H1 (cell line): ENCODE data around the gene DLL3. TPM values are rescaled to one million over a fixed set of nuclear protein-coding genes. Genes with fewer than 3 reads are reported as not detected.

Experiments used
- CTCF ChIA-PET: fragments of 300-600 bp; sonication (Branson Sonifier 250); formaldehyde crosslinking; loops from one replicate; lab custom pipeline; 2021; ENCODE audit not compliant: partially characterized antibody; lab: Charles Lee
- POLR2A ChIA-PET: fragments of 300-600 bp; sonication (Branson Sonifier 250); formaldehyde crosslinking; loops from one replicate; lab custom pipeline; 2021; ENCODE audit warnings: inconsistent platforms; ENCODE audit not compliant: partially characterized antibody; lab: Charles Lee
- DNase-seq, 2 experiments: peaks; one replicate each; pipeline versions ENCODE4 v3.0.0 to v3.0.0-alpha.2; 2010 to 2022; ENCODE audit warnings: low spot score in 2 of 2, low read depth in 1 of 2, mixed read lengths in 1 of 2
- FAIRE-seq: peaks from 2 replicates; lab custom pipeline; 2011; peaks lifted over from hg19 to GRCh38; lab: Jason Lieb, UNC
- H2AFZ ChIP-seq: 2 replicates; pipeline ENCODE4 v1.8.1; 2012; ENCODE audit warnings: low read length, inconsistent platforms
- H2AK5ac ChIP-seq: 2 replicates; pipeline ENCODE4 v1.6.1; 2013; ENCODE audit warnings: low read depth, low read length
- H2BK120ac ChIP-seq: replicated peaks from 2 replicates; pipeline ENCODE3; 2013; ENCODE audit warnings: low read depth, low read length, inconsistent platforms
- H2BK12ac ChIP-seq: 2 replicates; pipeline ENCODE4 v1.6.1; 2013; ENCODE audit warnings: low read depth, low read length
- H2BK15ac ChIP-seq: 2 replicates; pipeline ENCODE4 v1.6.1; 2013; ENCODE audit warnings: low read length
- H2BK20ac ChIP-seq: 2 replicates; pipeline ENCODE4 v1.6.1; 2013; ENCODE audit warnings: low read length
- H2BK5ac ChIP-seq: 2 replicates; pipeline ENCODE4 v1.6.1; 2013; ENCODE audit warnings: low read depth, low read length
- H3K14ac ChIP-seq: 2 replicates; pipeline ENCODE4 v1.6.1; 2013; ENCODE audit warnings: inconsistent platforms; ENCODE audit not compliant: insufficient read length
- H3K18ac ChIP-seq: 2 replicates; pipeline ENCODE4 v1.6.1; 2013; ENCODE audit warnings: low read length; ENCODE audit errors: extremely low read depth
- H3K23ac ChIP-seq: 2 replicates; pipeline ENCODE4 v1.6.1; 2013; ENCODE audit warnings: inconsistent platforms; ENCODE audit not compliant: insufficient read length
- H3K23me2 ChIP-seq: 2 replicates; pipeline ENCODE4 v1.6.1; 2013; ENCODE audit warnings: low read depth, low read length
- H3K27ac ChIP-seq: 2 replicates; pipeline ENCODE4 v1.6.1; 2011; ENCODE audit warnings: low read depth, low read length, inconsistent platforms
- H3K27me3 ChIP-seq, 4 experiments: replicated peaks in 1 of 4; 1 replicate in 1 of 4; 2 replicates in 3 of 4; pipeline versions ENCODE4 v1.6.1 to v1.8.1; 2011 to 2013; ENCODE audit warnings: low read length in 3 of 4, mild to moderate bottlenecking in 3 of 4, inconsistent platforms in 2 of 4, mixed read lengths in 2 of 4, moderate library complexity in 1 of 4; ENCODE audit not compliant: control insufficient read depth in 3 of 4, insufficient read depth in 3 of 4; ENCODE audit errors: extremely low read depth in 1 of 4
- H3K36me3 ChIP-seq, 4 experiments: 2 replicates each; pipeline versions ENCODE4 v1.6.1 to v1.8.1; 2011 to 2013; ENCODE audit warnings: mild to moderate bottlenecking in 4 of 4, low read length in 3 of 4, moderate library complexity in 2 of 4, control low read depth in 1 of 4, inconsistent platforms in 1 of 4; ENCODE audit not compliant: insufficient read depth in 4 of 4, control insufficient read depth in 2 of 4
- H3K4ac ChIP-seq: replicated peaks from 2 replicates; pipeline ENCODE3; 2013; ENCODE audit warnings: low read length, low read depth, mixed read lengths, inconsistent platforms; ENCODE audit not compliant: insufficient read length
- H3K4me1 ChIP-seq, 4 experiments: replicated peaks in 1 of 4; 1 replicate in 1 of 4; 2 replicates in 3 of 4; pipeline versions ENCODE4 v1.6.1 to v1.8.1; 2011 to 2013; ENCODE audit warnings: low read length in 3 of 4, inconsistent platforms in 2 of 4, mixed read lengths in 1 of 4; ENCODE audit not compliant: insufficient read depth in 4 of 4, control insufficient read depth in 3 of 4
- H3K4me2 ChIP-seq, 2 experiments: 2 replicates each; pipeline versions ENCODE4 v1.6.1 to v1.8.1; 2011 to 2013; ENCODE audit warnings: low read depth in 2 of 2, low read length in 2 of 2, control low read depth in 1 of 2, inconsistent platforms in 1 of 2, mild to moderate bottlenecking in 1 of 2; ENCODE audit not compliant: insufficient read depth in 1 of 2
- H3K4me3 ChIP-seq, 4 experiments: fragments of 200-600, 300-600 bp in 1 of 4; sonication (generic), shearing (Covaris generic), sonication (Bioruptor Twin) in 1 of 4; 2 replicates each; pipeline versions ENCODE4 v1.5.1 to v1.8.1; 2011 to 2016; ENCODE audit warnings: low read length in 4 of 4, low read depth in 3 of 4, control low read depth in 2 of 4, inconsistent platforms in 2 of 4, mild to moderate bottlenecking in 2 of 4, mixed read lengths in 1 of 4, moderate library complexity in 1 of 4; ENCODE audit not compliant: insufficient read depth in 2 of 4; ENCODE audit errors: extremely low read depth in 1 of 4
- H3K56ac ChIP-seq: replicated peaks from 2 replicates; pipeline ENCODE3; 2013; ENCODE audit warnings: low read depth, mild to moderate bottlenecking, mixed read lengths, low read length, inconsistent platforms; ENCODE audit not compliant: insufficient read length
- H3K79me1 ChIP-seq: 2 replicates; pipeline ENCODE4 v1.6.1; 2013; ENCODE audit warnings: low read depth, low read length, control low read depth
- H3K79me2 ChIP-seq, 2 experiments: 2 replicates each; pipeline versions ENCODE4 v1.6.1 to v1.8.1; 2012 to 2013; ENCODE audit warnings: low read length in 2 of 2, mild to moderate bottlenecking in 2 of 2, inconsistent platforms in 1 of 2; ENCODE audit not compliant: insufficient read depth in 2 of 2, control insufficient read depth in 1 of 2
- H3K9ac ChIP-seq, 4 experiments: replicated peaks in 1 of 4; 1 replicate in 1 of 4; 2 replicates in 3 of 4; pipeline versions ENCODE4 v1.6.1 to v1.8.1; 2011 to 2013; ENCODE audit warnings: low read depth in 3 of 4, low read length in 3 of 4, control low read depth in 2 of 4, mild to moderate bottlenecking in 2 of 4, moderate library complexity in 2 of 4, inconsistent platforms in 1 of 4; ENCODE audit errors: extremely low read depth in 1 of 4
- H3K9me3 ChIP-seq, 2 experiments: 2 replicates each; pipeline versions ENCODE4 v1.6.1 to v1.8.1; 2012 to 2013; ENCODE audit warnings: mild to moderate bottlenecking in 2 of 2, moderate library complexity in 2 of 2, control low read depth in 1 of 2, inconsistent platforms in 1 of 2, low read depth in 1 of 2, low read length in 1 of 2, mixed read lengths in 1 of 2; ENCODE audit not compliant: insufficient read depth in 2 of 2
- H4K20me1 ChIP-seq, 2 experiments: replicated peaks in 1 of 2; 2 replicates each; pipeline versions ENCODE3 to v1.8.1; 2011 to 2013; ENCODE audit warnings: inconsistent platforms in 2 of 2, low read length in 2 of 2, mild to moderate bottlenecking in 1 of 2; ENCODE audit not compliant: insufficient read depth in 2 of 2, control insufficient read depth in 1 of 2
- H4K5ac ChIP-seq: 2 replicates; pipeline ENCODE4 v1.6.1; 2013; ENCODE audit warnings: low read length, low read depth, mixed read lengths, inconsistent platforms; ENCODE audit not compliant: insufficient read length
- H4K8ac ChIP-seq: 2 replicates; pipeline ENCODE4 v1.8.0; 2013; ENCODE audit warnings: mild to moderate bottlenecking, moderate library complexity, low read length, inconsistent platforms; ENCODE audit not compliant: insufficient read depth; ENCODE audit errors: extremely low read depth
- H4K91ac ChIP-seq: replicated peaks from 2 replicates; pipeline ENCODE3; 2013; ENCODE audit warnings: low read length, mixed read lengths, inconsistent platforms; ENCODE audit not compliant: insufficient read length
- BRCA1 ChIP-seq: IDR thresholded peaks from 2 replicates; pipeline ENCODE4 v1.6.1; 2012; ENCODE audit warnings: low read depth, low read length, improper control_type of control experiment
- CHD1 ChIP-seq: IDR thresholded peaks from 2 replicates; pipeline ENCODE4 v1.6.1; 2012; ENCODE audit warnings: low read depth, low read length, improper control_type of control experiment
- FOSL1 ChIP-seq: IDR thresholded peaks from 2 replicates; pipeline ENCODE4 v1.6.1; 2011; ENCODE audit warnings: mild to moderate bottlenecking, low read depth, low read length, moderate library complexity; ENCODE audit not compliant: insufficient read depth
- GABPA ChIP-seq: IDR thresholded peaks from 2 replicates; pipeline ENCODE4 v1.6.1; 2011; ENCODE audit warnings: mild to moderate bottlenecking, low read length, moderate library complexity, borderline replicate concordance; ENCODE audit not compliant: insufficient read depth
- KDM5A ChIP-seq: fragments of 200-600 bp; IDR thresholded peaks from 2 replicates; pipeline ENCODE4 v1.7.1; 2012; ENCODE audit warnings: mild to moderate bottlenecking, low read length, inconsistent platforms, mixed read lengths
- SP2 ChIP-seq: IDR thresholded peaks from 2 replicates; pipeline ENCODE4 v1.6.1; 2012; ENCODE audit warnings: mild to moderate bottlenecking, low read length, inconsistent platforms
- SUZ12 ChIP-seq: fragments of 200-600 bp; sonication (generic); IDR thresholded peaks from 2 replicates; pipeline ENCODE4 v1.6.1; 2012; ENCODE audit warnings: mild to moderate bottlenecking, inconsistent platforms, low read length, moderate library complexity, mixed read lengths
- TEAD4 ChIP-seq: IDR thresholded peaks from 2 replicates; pipeline ENCODE4 v1.6.1; 2012; ENCODE audit warnings: low read depth, low read length, inconsistent platforms, mixed read lengths
- WGBS, 2 experiments: shearing (Covaris generic) in 1 of 2; methylation state at CpG; one replicate each; pipeline versions ENCODE4 v1.1.6 to v1.1.7; 2013 to 2015; ENCODE audit warnings: low lambda C conversion rate in 2 of 2, mixed read lengths in 2 of 2, inconsistent platforms in 1 of 2, low coverage in 1 of 2, missing lambda C conversion rate in 1 of 2; ENCODE audit not compliant: insufficient replicate concordance in 2 of 2, insufficient coverage in 1 of 2, insufficient read length in 1 of 2; ENCODE audit errors: extremely low coverage in 1 of 2, missing lambda C conversion rate in 1 of 2; 5-methylcytosine and 5-hydroxymethylcytosine counted together
- polyA plus RNA-seq, 7 experiments: library from polyadenylated mRNA; depleted of rRNA in 3 of 7; stranded (reverse) in 5 of 7; unstranded in 2 of 7; fragments of >200 nt in 5 of 7; fragments of 200-250 nt in 2 of 7; gene quantifications; 1 replicate in 5 of 7; 2 replicates in 1 of 7; 4 replicates in 1 of 7; pipeline versions ENCODE4 v1.2.1 to v1.2.3, GENCODE V29; 2011 to 2013; ENCODE audit warnings: missing spikeins in 2 of 7, mixed read lengths in 2 of 7
- total RNA-seq: library from RNA; stranded (reverse); fragmentation: NEBNext Ultra II Directional; extraction: Animal tissue kit (Norgen Biotek cat#: 25700); gene quantifications from 2 replicates; pipeline ENCODE4 v1.2.1, GENCODE V29; 2021

DLL3 gene
- total and polyA plus RNA-seq, 2 of the 8 experiments (the other 6 are each of a cell fraction or from before 2014, with no cell fraction given), result 12.2 to 13.8 TPM

- no peaks in the 10 kb centered on the region; a peak in 1 of 7 replicates for H3K4me1 ChIP-seq
- no peak overlapping the region for H3K56ac ChIP-seq
- H4K5ac ChIP-seq, result no peak overlapping the region
- H3K9ac ChIP-seq, result no peak overlapping the region
- no peak overlapping the region for H2BK12ac ChIP-seq
- DNase-seq (no peak), FAIRE-seq (no peak)
- ChIA-PET CTCF (interaction anchor here (1.0 to 6.8 kb wide), 4 partner anchors 76 to 221 kb away, joined by 3 to 108 read pairs (median 18); no protein-coding TSS in a partner anchor), POLR2A (no interaction called here)
- H2BK15ac ChIP-seq, result no peak overlapping the region
- H4K20me1 ChIP-seq, result no peaks in the 10 kb centered on the region
- WGBS, 2 experiments, result 93% methylated on average over 5 of the region's 5 CpGs; no CpG with 5 or more reads in 1 of the 2 experiments
- no peak overlapping the region for H3K4me2 ChIP-seq
- H3K36me3 ChIP-seq, result no peaks in the 10 kb centered on the region
- H3K4ac ChIP-seq, result no peak overlapping the region
- no peaks in the 10 kb centered on the region for H3K9me3 ChIP-seq
- no peak overlapping the region for H2BK20ac ChIP-seq
- no peak overlapping the region for H4K8ac ChIP-seq
- no peaks in the 10 kb centered on the region for H3K27me3 ChIP-seq
- no peak overlapping the region for H3K14ac ChIP-seq
- no peak overlapping the region for H2BK5ac ChIP-seq
- no peak overlapping the region for H2BK120ac ChIP-seq
- H3K27ac ChIP-seq, result no peak overlapping the region
- H3K23me2 ChIP-seq, result no peaks in the 10 kb centered on the region
- no peak overlapping the region for H3K23ac ChIP-seq
- no peak overlapping the region for H3K4me3 ChIP-seq
- H4K91ac ChIP-seq, result no peak overlapping the region
- no peak overlapping the region for H3K18ac ChIP-seq
- H3K79me1 ChIP-seq, result no peaks in the 10 kb centered on the region
- 0 out of 2 replicates have a peak overlapping the region, but pooled peaks have one; percentile 14 for H2AFZ ChIP-seq
- no peaks in the 10 kb centered on the region for H3K79me2 ChIP-seq
- no peak overlapping the region for H2AK5ac ChIP-seq
- no peak for TF ChIP-seq TEAD4
- TF ChIP-seq GABPA, result no peak
- TF ChIP-seq FOSL1, result no peak
- no peak for TF ChIP-seq KDM5A
- no peak for TF ChIP-seq SP2
- no peak for TF ChIP-seq SUZ12
- no peak for TF ChIP-seq BRCA1
- TF ChIP-seq CHD1, result no peak
Observed at GRCh38 chr19:39550197-39550596, 51.5 kb downstream of the DLL3 start.
